Stimulated activated CD8-positive, alpha-beta memory T cell treated with anti-CD3 and anti-CD28 coated beads, Interleukin-4, amount 100 ng/mL, for 1 hour (primary cell): ENCODE measurements around the gene TKT.

ENCODE experiments used
- DNase-seq, 2 donors: peaks; one replicate each; pipeline ENCODE4 v3.0.0-alpha.2; 2020; ENCODE audit warnings: low read depth in 2 of 2, low spot score in 1 of 2

TKT gene

GRCh38 chr3:53225651-53226050, 30.2 kb downstream of the TKT start:
- no peak for DNase-seq

- no peak for DNase-seq
These were observed 30.6 kb downstream of the TKT start for GRCh38 chr3:53225181-53225580.

GRCh38 chr3:53224536-53224935, 31.3 kb downstream of the TKT start:
- no peak for DNase-seq

- no peak for DNase-seq
These were observed 31.8 kb downstream of the TKT start for GRCh38 chr3:53224026-53224425.

GRCh38 chr3:53223541-53223966, 32.3 kb downstream of the TKT start:
- DNase-seq: no peak

GRCh38 chr3:53223025-53223424, 32.8 kb downstream of the TKT start:
- DNase-seq: no peak

GRCh38 chr3:53222183-53222901, 33.5 kb downstream of the TKT start:
- no peak for DNase-seq

GRCh38 chr3:53221827-53222182, 34.0 kb downstream of the TKT start:
- DNase-seq: no peak

GRCh38 chr3:53221345-53221744, 34.5 kb downstream of the TKT start:
- no peak for DNase-seq

- peak; percentile 34 to 52 for DNase-seq
These were observed 35.8 kb downstream of the TKT start for GRCh38 chr3:53219895-53220483.

- DNase-seq: no peak
These were observed 37.7 kb downstream of the TKT start for GRCh38 chr3:53218131-53218530.

GRCh38 chr3:53217175-53217574, 38.6 kb downstream of the TKT start:
- DNase-seq: no peak

GRCh38 chr3:53216723-53217122, 39.1 kb downstream of the TKT start:
- DNase-seq: no peak

GRCh38 chr3:53215816-53216215, 40.0 kb downstream of the TKT start:
- DNase-seq: no peak

- DNase-seq: no peak
These were observed 42.5 kb downstream of the TKT start for GRCh38 chr3:53213276-53213675.

GRCh38 chr3:53211706-53212702, 43.8 kb downstream of the TKT start:
- DNase-seq: no peak

- DNase-seq: no peak
These were observed 53.3 kb downstream of the TKT start for GRCh38 chr3:53202331-53203015.

GRCh38 chr3:53200501-53201498, 55.0 kb downstream of the TKT start:
- DNase-seq: no peak

GRCh38 chr3:53199834-53200233, 56.0 kb downstream of the TKT start:
- no peak for DNase-seq

GRCh38 chr3:53198996-53199395, 56.8 kb downstream of the TKT start:
- no peak for DNase-seq
